ENCODE data around the gene MARK2. TPM values are rescaled to one million over a fixed set of nuclear protein-coding genes. Genes with fewer than 3 reads are reported as not detected.

Gene MARK2
- total and polyA plus RNA-seq, 11 donors, result 17.0 to 53.5 (median 37.5) TPM

- Histone ChIP-seq H3K27me3 (no peaks in the 10 kb centered on the region), H3K9me3 (no peaks in the 10 kb centered on the region), H3K4me3 (no peak overlapping the region), H3K4me1 (peaks cover 15 to 97% (median 81%) of the 10 kb centered on the region in 12 donors), H3K27ac (peak overlapping the region in 7 of 12 donors; percentile 1 to 64 (median 41)), H3K36me3 (peaks cover 0 to 9% (median 0%) of the 10 kb centered on the region in 9 donors)
- WGBS, 4 donors, result 65 to 77% (median 72%) methylated on average over 8 of the region's 8 CpGs
- intact Hi-C loops (cut with DNase I), result loop anchor here in 8 of 10 donors (5.0 to 10.0 kb wide), 3 partner anchors 32 to 75 kb away; partner anchors contain the start of genes MARK2 (in 5 of the 8) and RCOR2 (in 2 of the 8)
- no peak for ATAC-seq
- TF ChIP-seq CTCF (IDR thresholded peaks at IDR 0.05) (no peak), POLR2A (IDR thresholded peaks at IDR 0.05) (no peak)
- no peak for DNase-seq
Observed at GRCh38 chr11:63869683-63870082, 30.8 kb downstream of the MARK2 start.

- Histone ChIP-seq H3K4me3 (no peak overlapping the region), H3K4me1 (peaks cover 15 to 97% (median 80%) of the 10 kb centered on the region in 12 donors), H3K9me3 (no peaks in the 10 kb centered on the region), H3K27ac (peak overlapping the region in 7 of 12 donors; percentile 0 to 64 (median 41)), H3K36me3 (peaks cover 0 to 7% (median 0%) of the 10 kb centered on the region in 9 donors), H3K27me3 (no peaks in the 10 kb centered on the region)
- ATAC-seq (no peak), DNase-seq (no peak)
- no peak for TF ChIP-seq POLR2A (IDR thresholded peaks at IDR 0.05)
- no peak for TF ChIP-seq CTCF (IDR thresholded peaks at IDR 0.05)
- 66 to 75% (median 72%) methylated on average over 14 of the region's 14 CpGs for WGBS, 4 donors
- intact Hi-C loops (cut with DNase I), result loop anchor here in 8 of 10 donors (5.0 to 10.0 kb wide), 3 partner anchors 33 to 74 kb away; partner anchors contain the start of genes MARK2 (in 5 of the 8) and RCOR2 (in 2 of the 8)
Observed at GRCh38 chr11:63870351-63871140, 31.6 kb downstream of the MARK2 start.

DNA sequence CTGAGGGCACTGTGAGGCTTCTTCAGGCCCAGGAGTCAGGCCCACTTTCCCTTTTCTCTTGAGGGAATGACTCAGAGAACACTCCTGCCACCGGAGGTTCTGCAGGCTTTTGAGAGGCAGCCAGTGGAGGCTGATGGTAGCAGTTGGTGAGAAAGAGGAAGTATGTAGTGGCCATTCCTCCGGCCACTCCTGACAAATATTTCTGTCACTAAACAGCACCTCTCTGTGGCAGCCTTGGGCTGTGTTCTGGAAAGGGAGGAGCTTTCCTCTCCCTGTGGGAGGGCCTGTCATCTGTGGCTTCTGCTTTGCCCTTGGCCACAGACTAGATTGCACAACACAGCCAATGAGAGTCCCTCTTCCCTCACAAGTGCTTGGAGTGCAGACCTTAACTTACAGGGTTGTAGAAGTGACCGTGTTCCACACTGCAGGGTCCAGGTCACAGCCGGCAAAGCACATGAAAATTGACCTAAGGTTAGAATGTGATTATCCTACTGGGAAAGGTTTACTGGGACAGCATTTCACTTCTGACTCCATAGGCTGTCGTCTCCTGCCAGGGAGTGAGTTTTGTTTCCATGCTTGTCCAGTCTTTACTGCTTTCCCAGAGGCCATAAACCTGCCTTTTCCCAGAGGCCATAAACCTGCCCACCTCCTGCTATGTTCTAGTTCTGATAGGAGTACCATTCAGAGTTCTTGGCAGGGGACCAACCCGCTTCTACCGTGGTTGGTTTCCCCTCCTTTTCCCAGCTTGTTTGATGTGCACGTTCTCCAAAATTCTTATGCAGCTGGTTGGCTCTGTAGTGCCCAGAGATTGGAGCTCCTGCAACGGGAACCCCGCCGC is 33.3 kb downstream of the MARK2 start:
- peak overlapping the region in 5 of 12 donors; percentile 13 to 30 (median 23) for H3K4me3 ChIP-seq
- peak overlapping the region; percentile 37 to 88 (median 77) for H3K27ac ChIP-seq
- peaks cover 0 to 4% (median 0%) of the 10 kb centered on the region in 9 donors for H3K36me3 ChIP-seq
- peak; percentile 13 to 84 (median 50) for TF ChIP-seq CTCF (IDR thresholded peaks at IDR 0.05)
- TF ChIP-seq POLR2A (IDR thresholded peaks at IDR 0.05), result peak in 1 of 2 donors; percentile 30
- WGBS, 4 donors, result 8 to 16% (median 13%) methylated on average over 11 of the region's 11 CpGs
- peak; percentile 93 to 96 (median 96) for ATAC-seq
- peaks cover 15 to 99% (median 69%) of the 10 kb centered on the region in 12 donors for H3K4me1 ChIP-seq
- H3K9me3 ChIP-seq, result no peaks in the 10 kb centered on the region
- intact Hi-C loops (cut with DNase I), result loop anchor here in 8 of 10 donors (2.0 to 10.0 kb wide), 4 partner anchors 33 to 73 kb away; partner anchors contain the start of genes MARK2 (in 7 of the 8) and RCOR2 (in 2 of the 8)
- no peaks in the 10 kb centered on the region for H3K27me3 ChIP-seq
- DNase-seq, result peak; percentile 76 to 93 (median 86)

Measured in heart left ventricle (tissue), 16 donors.